GM23248 (cell line): ENCODE data around the gene MON2. TPM values are rescaled to one million over a fixed set of nuclear protein-coding genes. Genes with fewer than 3 reads are reported as not detected.
"Not testable (repeated sequence)": the region's sequence is repeated elsewhere in the genome, so short reads cannot be mapped to it uniquely, and the experiment has no call there.

Experiments used
- DNase-seq: peaks from one replicate; pipeline ENCODE4 v3.0.0-alpha.2; 2015
- H2AFZ ChIP-seq: fragments of 200-600 bp; sonication (generic); 2 replicates; pipeline ENCODE4 v1.6.1; 2016; ENCODE audit warnings: antibody characterized with exemption
- H3F3A ChIP-seq: fragments of 200-600 bp; sonication (generic); 2 replicates; pipeline ENCODE4 v1.6.1; 2016; ENCODE audit warnings: mild to moderate bottlenecking, antibody characterized with exemption, mixed run types; ENCODE audit not compliant: insufficient read depth
- H3K27ac ChIP-seq: fragments of 200-600 bp; sonication (generic); 2 replicates; pipeline ENCODE4 v1.5.1; 2016; ENCODE audit warnings: mild to moderate bottlenecking
- H3K27me3 ChIP-seq: fragments of 200-600 bp; sonication (generic); replicated peaks from 2 replicates; pipeline ENCODE4 v1.6.1; 2016; ENCODE audit warnings: mild to moderate bottlenecking; ENCODE audit not compliant: insufficient read depth
- H3K36me3 ChIP-seq: fragments of 200-600 bp; sonication (generic); 2 replicates; pipeline ENCODE4 v1.6.1; 2016; ENCODE audit warnings: low read depth, mild to moderate bottlenecking
- H3K4me1 ChIP-seq: fragments of 200-600 bp; sonication (generic); 2 replicates; pipeline ENCODE4 v1.6.1; 2016; ENCODE audit warnings: mild to moderate bottlenecking; ENCODE audit not compliant: insufficient read depth
- H3K4me2 ChIP-seq: fragments of 200-600 bp; sonication (generic); one replicate; pipeline ENCODE4 v1.6.1; 2016; ENCODE audit warnings: mild to moderate bottlenecking; ENCODE audit not compliant: unreplicated experiment
- H3K4me3 ChIP-seq: fragments of 200-600 bp; sonication (generic); 2 replicates; pipeline ENCODE4 v1.5.1; 2016; ENCODE audit warnings: mild to moderate bottlenecking
- H3K79me2 ChIP-seq: fragments of 200-600 bp; sonication (generic); 2 replicates; pipeline ENCODE4 v1.6.1; 2016; ENCODE audit warnings: mild to moderate bottlenecking; ENCODE audit not compliant: insufficient read depth
- H3K9ac ChIP-seq: fragments of 200-600 bp; sonication (generic); 2 replicates; pipeline ENCODE4 v1.6.1; 2016; ENCODE audit warnings: mild to moderate bottlenecking
- H3K9me2 ChIP-seq: fragments of 200-600 bp; sonication (generic); 2 replicates; pipeline ENCODE4 v1.6.1; 2016; ENCODE audit warnings: mixed run types, mild to moderate bottlenecking, moderate library complexity; ENCODE audit not compliant: insufficient read depth
- H3K9me3 ChIP-seq: fragments of 200-600 bp; sonication (generic); one replicate; pipeline ENCODE4 v1.6.1; 2017; ENCODE audit warnings: low read depth
- H4K20me1 ChIP-seq: fragments of 200-600 bp; sonication (generic); 2 replicates; pipeline ENCODE4 v1.6.0; 2016; ENCODE audit not compliant: insufficient read depth
- EZH2 ChIP-seq: fragments of 200-600 bp; sonication (generic); IDR thresholded peaks from 2 replicates; pipeline ENCODE4 v1.6.1; 2018; ENCODE audit warnings: antibody characterized with exemption, mild to moderate bottlenecking; ENCODE audit not compliant: insufficient read depth, poor library complexity, severe bottlenecking
- EZH2phosphoT487 ChIP-seq: fragments of 200-600 bp; sonication (generic); IDR thresholded peaks from 2 replicates; pipeline ENCODE4 v1.6.1; 2018; ENCODE audit warnings: antibody characterized with exemption, moderate library complexity, mild to moderate bottlenecking, low read depth; ENCODE audit not compliant: insufficient read depth
- WGBS, 2 experiments: methylation state at CpG; one replicate each; pipeline ENCODE4 v1.1.6; 2015 to 2017; ENCODE audit warnings: low lambda C conversion rate in 2 of 2, low coverage in 1 of 2; ENCODE audit errors: missing lambda C conversion rate in 2 of 2; 5-methylcytosine and 5-hydroxymethylcytosine counted together
- in situ Hi-C: fragments of 300-500 bp; cut with MboI; formaldehyde crosslinking; loops from 2 replicates; pipeline ENCODE4 v1.15.0; 2020
- polyA plus RNA-seq: library from polyadenylated mRNA; unstranded; fragments of >200 nt; fragmentation: Nextera tagmentation; extraction: Ambion mirVana; gene quantifications from 2 replicates; pipeline ENCODE4 v1.2.1, GENCODE V29; 2016
- total RNA-seq: library from RNA; depleted of rRNA; stranded (reverse); fragments of >200 nt; shearing (Covaris generic); gene quantifications from 2 replicates; pipeline ENCODE4 v1.2.3, GENCODE V29; 2014

Gene MON2
- total and polyA plus RNA-seq, 2 experiments from 2014 or later = 22.1 to 26.8 TPM

DNA sequence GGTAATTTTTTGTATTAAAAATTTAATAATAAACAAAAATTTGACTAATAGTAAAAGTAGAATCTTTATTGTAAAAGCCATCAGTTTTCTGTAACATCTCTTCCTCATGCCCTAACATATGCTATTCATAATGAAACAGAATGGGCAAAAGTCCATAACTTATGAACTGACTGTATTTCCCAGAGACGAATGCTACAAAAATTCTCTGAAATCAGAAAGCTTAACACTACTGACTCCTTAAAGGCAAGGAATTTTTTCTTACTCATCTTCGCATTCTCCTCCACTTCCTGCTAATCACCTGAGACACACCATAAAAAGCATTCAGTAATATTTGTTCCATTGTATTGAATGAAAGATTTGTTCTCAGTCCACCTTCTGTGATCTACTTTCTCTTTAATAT is 17.6 kb downstream of the MON2 start:
- H3K4me2 ChIP-seq = peak overlapping the region; percentile 23
- peak; percentile 70 for DNase-seq
- no peaks in the 10 kb centered on the region; the same call in 1 of the 2 replicates for H4K20me1 ChIP-seq
- H2AFZ ChIP-seq = no peak overlapping the region
- WGBS, 2 experiments = 51 to 53% methylated on average over 2 of the region's 2 CpGs
- 0 out of 2 replicates have a peak overlapping the region, but pooled peaks have one; percentile 6 for H3K9ac ChIP-seq
- in situ Hi-C loops = no loop called here
- H3F3A ChIP-seq = no peaks in the 10 kb centered on the region
- no peaks in the 10 kb centered on the region for H3K9me3 ChIP-seq
- H3K4me1 ChIP-seq = peaks cover 11% of the 10 kb centered on the region
- H3K36me3 ChIP-seq = peaks cover 9% of the 10 kb centered on the region; the same call in 1 of the 2 replicates
- H3K79me2 ChIP-seq = peaks cover 96% of the 10 kb centered on the region
- no peaks in the 10 kb centered on the region for H3K27me3 ChIP-seq
- H3K27ac ChIP-seq = peak overlapping the region; percentile 38
- no peak for TF ChIP-seq EZH2
- TF ChIP-seq EZH2phosphoT487 = no peak
- H3K4me3 ChIP-seq = 0 out of 2 replicates have a peak overlapping the region, but pooled peaks have one; percentile 10
- no peaks in the 10 kb centered on the region for H3K9me2 ChIP-seq

DNA sequence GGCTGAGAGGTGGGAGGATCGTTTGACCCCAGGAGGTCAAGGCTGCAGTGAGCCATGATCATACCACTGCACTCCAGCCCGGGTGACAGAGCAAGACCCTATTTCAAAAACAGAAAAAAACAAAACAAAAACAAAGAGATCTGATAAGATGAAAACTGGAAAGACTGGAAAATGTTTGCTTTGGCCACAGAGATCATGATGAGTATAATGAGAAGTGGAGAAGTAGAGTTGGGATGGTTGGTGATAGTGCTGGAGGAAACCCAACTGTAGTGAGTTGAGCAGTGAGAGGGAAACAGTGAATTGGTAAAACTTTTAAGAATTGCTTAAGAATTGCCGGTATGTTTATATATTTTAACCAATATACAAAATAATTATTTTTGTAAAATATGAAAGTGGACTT is 39.2 kb downstream of the MON2 start:
- Histone ChIP-seq H3K27ac (no peak overlapping the region), H3F3A (no peaks in the 10 kb centered on the region), H3K4me2 (no peak overlapping the region), H3K4me3 (no peak overlapping the region), H3K9me3 (no peaks in the 10 kb centered on the region), H3K27me3 (no peaks in the 10 kb centered on the region), H3K79me2 (peaks cover 20% of the 10 kb centered on the region; the same call in 1 of the 2 replicates), H3K9me2 (no peaks in the 10 kb centered on the region), H2AFZ (no peak overlapping the region), H3K36me3 (peaks cover 51% of the 10 kb centered on the region), H4K20me1 (no peaks in the 10 kb centered on the region), H3K4me1 (no peaks in the 10 kb centered on the region), H3K9ac (no peak overlapping the region)
- no peak for TF ChIP-seq EZH2phosphoT487
- TF ChIP-seq EZH2 = no peak
- in situ Hi-C loops = no loop called here
- WGBS, 2 experiments = 94 to 99% methylated on average over 3 of the region's 3 CpGs
- no peak for DNase-seq

DNA sequence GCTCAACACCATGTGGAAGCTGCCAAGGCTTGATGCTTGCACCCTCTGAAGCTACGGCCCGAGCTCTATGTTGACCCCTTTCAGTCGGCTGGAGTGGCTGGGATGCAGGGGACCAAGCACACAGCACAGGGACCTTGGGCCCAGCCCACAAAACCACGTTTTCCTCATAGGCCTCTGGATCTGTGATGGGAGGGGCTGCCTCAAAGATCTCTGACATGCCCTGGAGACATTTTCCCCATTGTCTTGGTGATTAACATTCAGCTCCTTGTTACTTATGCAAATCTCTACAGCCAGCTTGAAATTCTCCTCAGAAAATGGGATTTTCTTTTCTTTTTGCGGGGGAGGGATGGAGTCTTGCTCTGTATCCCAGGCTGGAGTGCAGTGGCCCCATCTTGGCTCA is 46.3 kb downstream of the MON2 start:
- Histone ChIP-seq H3K36me3 (peaks cover 28% of the 10 kb centered on the region), H3K9me2 (no peaks in the 10 kb centered on the region), H3F3A (no peaks in the 10 kb centered on the region), H3K9me3 (no peaks in the 10 kb centered on the region), H3K27me3 (no peaks in the 10 kb centered on the region), H3K79me2 (0 out of 2 replicates have a peak, but pooled peaks cover 4% of the 10 kb centered on the region), H3K4me2 (no peak overlapping the region), H3K9ac (no peak overlapping the region), H3K4me3 (no peak overlapping the region), H3K4me1 (no peaks in the 10 kb centered on the region), H3K27ac (no peak overlapping the region), H4K20me1 (no peaks in the 10 kb centered on the region), H2AFZ (no peak overlapping the region)
- in situ Hi-C loops = no loop called here
- DNase-seq = no peak
- WGBS, 2 experiments = 96 to 99% methylated on average over 5 of the region's 5 CpGs
- TF ChIP-seq EZH2phosphoT487 (no peak), EZH2 (no peak)

DNA sequence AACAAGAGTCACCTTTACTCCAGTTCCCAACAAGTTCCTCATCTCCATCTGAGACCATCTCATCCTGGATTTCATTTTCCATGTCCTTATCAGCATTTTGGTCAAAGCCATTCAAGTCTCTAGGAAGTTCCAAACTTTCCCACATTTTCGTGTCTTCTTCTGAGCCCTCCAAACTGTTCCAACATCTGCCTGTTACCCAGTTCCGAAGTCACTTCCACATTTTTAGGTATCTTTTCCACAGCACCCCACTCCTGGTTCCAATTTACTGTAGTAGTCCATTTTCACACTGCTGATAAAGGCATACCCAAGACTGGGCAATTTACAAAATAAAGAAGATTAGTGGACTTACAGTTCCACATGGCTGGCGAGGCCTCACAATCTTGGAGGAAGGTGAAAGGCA is 47.5 kb downstream of the MON2 start:
- H3K4me2 ChIP-seq, H3F3A ChIP-seq, H3K9ac ChIP-seq, in situ Hi-C loops, H2AFZ ChIP-seq, H4K20me1 ChIP-seq, H3K9me3 ChIP-seq, H3K79me2 ChIP-seq, H3K27me3 ChIP-seq, H3K4me1 ChIP-seq, H3K27ac ChIP-seq, H3K4me3 ChIP-seq, H3K9me2 ChIP-seq, DNase-seq: not testable (repeated sequence)
- 99 to 100% methylated on average over 3 of the region's 3 CpGs for WGBS, 2 experiments
- peaks cover 27% of the 10 kb centered on the region for H3K36me3 ChIP-seq

DNA sequence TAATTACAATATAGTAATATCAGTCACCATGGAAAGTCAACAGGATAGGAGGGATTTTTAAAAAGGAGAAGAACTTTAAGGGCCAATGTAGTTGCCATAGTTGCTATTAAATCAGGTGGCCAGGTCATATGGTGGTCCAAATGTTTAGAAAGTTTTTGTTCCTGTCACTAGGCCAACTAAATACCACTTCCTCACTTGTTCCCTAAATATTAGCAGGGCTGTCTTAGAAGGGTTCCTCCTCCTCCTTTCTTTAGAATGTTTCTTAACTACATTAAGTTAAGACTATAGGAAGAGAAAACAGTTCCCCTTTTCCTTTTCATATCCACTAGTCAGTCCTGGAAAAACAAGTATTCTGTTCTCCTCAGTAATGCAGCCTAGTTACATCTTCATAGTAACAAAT is 50.3 kb downstream of the MON2 start:
- no peak for DNase-seq
- Histone ChIP-seq H3K36me3 (peaks cover 18% of the 10 kb centered on the region; the same call in 1 of the 2 replicates), H3K9me2 (no peaks in the 10 kb centered on the region), H3K4me1 (no peaks in the 10 kb centered on the region), H2AFZ (no peak overlapping the region), H3K9me3 (no peaks in the 10 kb centered on the region), H3K4me3 (no peak overlapping the region), H3K79me2 (0 out of 2 replicates have a peak, but pooled peaks cover 4% of the 10 kb centered on the region), H3K27ac (no peak overlapping the region), H4K20me1 (no peaks in the 10 kb centered on the region), H3F3A (no peaks in the 10 kb centered on the region), H3K27me3 (no peaks in the 10 kb centered on the region), H3K4me2 (no peak overlapping the region), H3K9ac (no peak overlapping the region)
- in situ Hi-C loops = no loop called here
- TF ChIP-seq EZH2 (no peak), EZH2phosphoT487 (no peak)
